Stimulated activated CD4-positive, alpha-beta T cell treated with anti-CD3 and anti-CD28 coated beads, TNF-alpha, amount 100 ng/mL, for 48 hours (primary cell): ENCODE data around the gene EML6.

Experiments
- DNase-seq, 3 donors: peaks; one replicate each; pipeline ENCODE4 v3.0.0-alpha.2; 2020; ENCODE audit warnings: low read depth in 3 of 3

EML6 gene

DNA sequence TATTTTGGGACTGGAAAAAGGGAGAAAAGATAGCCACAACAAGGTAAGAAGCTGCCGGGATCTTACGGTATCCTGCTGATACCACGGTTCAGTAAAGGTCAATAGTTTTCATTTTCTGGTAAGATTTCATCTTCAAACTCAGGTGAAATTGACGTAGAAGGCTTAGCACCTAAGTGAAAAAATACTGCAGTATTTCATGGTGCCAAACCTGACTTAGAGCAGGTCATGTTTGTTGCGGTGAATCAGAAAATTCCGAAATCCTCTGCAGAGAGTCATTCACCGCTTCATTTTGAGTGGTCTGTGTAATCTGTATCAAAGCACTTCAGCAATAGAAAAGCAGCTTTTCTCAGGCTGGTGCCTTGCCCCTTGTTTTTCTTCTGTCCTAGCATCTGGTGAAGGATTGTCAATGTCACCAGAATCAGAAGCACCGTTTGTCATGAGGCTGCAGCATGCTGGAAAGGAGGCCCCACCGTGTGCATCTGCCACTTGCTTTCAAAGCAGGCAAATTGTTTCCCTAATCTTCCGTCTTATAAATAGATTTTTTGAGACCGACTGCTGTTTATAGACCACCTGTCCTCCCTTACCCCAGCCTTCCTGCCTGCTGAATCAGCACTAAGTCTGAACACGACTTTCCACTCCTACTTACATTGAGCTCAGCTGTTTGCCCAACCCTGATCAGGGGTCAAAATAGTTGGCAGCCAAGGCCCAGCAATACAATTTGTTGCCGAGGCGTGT lies 156.3 kb downstream of the EML6 start:
- DNase-seq: no peak

DNA sequence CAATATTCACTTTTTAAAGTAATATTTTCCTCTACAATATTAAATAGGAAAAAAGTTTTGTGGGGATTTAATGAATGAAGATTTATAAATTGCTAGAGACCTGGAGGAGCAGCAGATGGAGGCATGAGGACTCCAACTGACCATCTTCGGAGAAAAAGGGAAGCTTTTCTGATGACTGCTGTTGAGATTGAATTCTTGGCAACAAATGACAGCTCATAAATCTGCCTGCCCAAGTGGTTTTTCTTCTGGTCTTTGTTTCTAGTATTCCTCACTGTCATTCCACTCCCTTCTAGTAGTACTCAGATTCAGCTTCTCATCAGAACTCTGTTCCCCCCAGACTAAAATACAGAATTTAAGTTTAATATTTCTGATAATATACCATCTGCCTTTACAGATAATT lies 157.0 kb downstream of the EML6 start:
- DNase-seq: no peak

DNA sequence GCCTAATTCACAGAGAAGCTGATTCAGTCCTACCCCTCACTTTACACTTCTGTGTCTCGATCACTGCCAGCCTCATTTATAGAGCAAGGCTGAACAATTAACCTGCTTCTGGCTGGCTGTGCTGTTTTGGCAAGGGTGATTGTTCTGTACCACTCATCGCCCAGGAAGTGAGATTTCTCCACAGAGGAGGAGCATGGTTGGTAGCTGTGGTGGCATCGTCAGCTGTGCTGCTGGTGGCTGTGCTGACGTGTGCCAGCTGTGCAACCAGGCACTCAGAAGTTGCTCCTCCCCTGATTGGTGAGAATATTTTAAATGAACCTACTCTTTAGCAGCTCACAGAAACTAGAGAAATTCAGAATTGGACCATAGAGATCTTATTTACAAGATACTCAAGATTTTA lies 158.3 kb downstream of the EML6 start:
- no peak for DNase-seq

DNA sequence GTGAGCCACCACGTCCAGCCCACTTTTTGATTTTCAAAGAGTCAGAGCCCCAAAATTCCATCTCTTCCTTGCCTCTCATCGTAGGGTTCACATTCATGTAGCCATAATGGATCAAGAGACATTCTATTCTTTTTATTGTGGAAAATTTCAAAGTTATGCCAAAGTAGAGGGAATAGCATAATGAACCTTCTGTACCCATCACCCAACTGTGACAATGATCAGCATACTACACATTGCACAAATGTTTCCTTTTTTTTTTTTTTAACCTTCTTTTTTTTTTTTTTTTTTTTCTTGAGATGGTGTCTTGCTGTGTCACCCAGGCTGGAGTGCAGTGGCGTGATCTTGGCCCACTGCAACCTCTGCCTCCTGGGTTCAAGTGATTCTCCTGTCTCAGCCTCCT lies 162.4 kb downstream of the EML6 start:
- DNase-seq: no peak

DNA sequence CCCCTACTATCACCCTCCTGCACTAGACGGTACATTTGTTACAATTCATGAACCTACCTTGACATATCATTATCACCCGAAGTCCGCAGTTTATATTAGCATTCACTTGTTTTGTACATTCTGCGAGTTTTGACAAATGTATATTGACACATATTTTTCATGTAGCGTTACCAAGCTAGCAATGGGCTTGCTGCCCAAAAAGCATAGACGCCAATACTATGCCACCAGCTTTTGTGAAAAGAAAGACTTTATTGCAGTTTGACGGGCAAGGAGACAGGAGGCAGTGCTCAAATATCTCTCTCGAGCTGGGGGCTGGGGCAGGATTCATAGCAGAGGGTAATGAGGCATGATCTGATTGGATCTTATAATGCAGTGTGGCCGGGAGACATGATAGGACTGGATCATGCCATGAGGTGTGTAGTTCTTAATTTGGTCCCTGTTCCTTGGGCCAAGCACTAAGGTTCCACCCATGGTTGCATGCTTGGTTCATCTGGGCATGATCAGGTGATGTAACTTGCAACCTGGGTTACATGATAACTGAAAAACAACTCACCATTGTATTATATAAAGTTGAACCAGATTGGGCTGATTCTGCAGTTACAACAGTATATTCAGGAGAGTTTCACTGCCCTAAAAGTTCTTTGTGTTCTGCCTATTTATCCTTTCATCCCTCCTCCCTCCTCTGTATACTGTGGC lies 164.5 kb downstream of the EML6 start:
- DNase-seq: no peak

DNA sequence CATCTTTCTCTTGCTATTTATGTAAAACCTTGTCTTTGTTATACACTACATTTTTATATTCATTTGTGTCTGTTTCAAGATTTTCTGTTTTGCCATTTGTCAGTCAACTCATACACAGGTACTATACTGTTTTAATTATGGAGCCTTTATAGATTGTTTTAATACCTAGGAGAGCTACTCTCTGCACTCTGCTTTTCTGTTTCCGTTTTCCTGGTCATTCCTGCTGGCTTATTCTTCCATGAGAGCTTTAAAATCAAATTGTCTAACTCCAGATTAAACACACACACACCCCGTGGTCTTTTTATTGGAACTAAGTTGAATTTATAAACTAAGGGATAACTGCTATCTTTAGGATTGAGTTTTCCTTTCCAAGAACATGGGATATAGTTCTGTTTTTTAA lies 165.6 kb downstream of the EML6 start:
- DNase-seq: no peak

DNA sequence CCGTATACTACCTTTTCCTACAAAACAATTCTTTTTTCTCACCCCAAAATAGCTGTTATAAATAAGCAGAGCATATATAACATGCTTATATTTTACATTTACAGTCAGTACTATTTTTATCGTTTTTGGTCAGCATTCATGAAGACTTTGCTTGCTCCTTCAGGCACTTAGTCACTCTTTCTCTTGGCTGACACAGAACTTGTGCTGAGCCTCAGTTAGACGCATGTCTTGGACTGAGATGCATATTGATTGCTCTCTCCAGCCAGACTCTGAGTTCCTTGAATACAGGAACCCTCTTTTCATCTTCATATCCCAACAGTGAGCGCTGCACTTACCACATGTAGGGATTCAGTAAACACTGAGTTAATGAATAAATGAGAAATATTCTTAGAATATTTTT lies 168.4 kb downstream of the EML6 start:
- no peak for DNase-seq

DNA sequence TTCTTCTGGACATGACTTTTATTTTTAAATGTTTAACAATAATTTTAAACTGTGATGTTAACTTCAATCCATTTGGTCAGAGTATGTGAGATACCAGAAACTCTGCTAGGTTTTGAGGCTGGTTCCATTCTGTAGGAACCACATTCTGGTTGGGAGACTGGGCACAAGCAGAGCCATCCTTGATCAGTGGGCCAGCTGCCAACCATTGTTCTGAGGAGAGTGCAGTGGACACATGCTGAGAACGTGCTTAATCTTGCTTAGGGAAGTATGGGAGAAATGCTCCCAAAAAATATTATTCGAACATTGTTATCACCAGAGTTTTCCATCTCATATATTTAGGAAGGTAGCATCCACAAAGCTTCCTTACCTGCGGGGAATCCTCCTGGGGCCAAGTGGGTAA lies 171.0 kb downstream of the EML6 start:
- DNase-seq: no peak

DNA sequence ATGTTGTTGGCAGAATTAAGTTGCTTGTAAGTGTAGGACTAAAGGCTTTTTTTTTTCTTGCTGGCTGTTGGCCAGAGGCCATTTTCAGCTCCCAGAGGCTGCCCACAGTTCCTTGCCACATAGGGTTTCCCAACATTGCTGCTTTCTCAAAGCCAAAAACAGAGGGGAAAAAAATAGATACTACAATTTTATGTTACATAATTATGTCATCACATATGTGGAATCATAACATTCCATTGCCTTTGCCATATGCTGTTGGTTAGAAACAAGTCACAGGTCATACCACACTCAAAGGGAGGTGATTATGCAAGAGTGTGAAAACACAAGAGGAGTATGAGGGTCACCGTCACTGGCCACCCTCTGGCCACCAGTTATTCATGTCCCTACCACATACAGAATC lies 172.3 kb downstream of the EML6 start:
- DNase-seq: no peak

DNA sequence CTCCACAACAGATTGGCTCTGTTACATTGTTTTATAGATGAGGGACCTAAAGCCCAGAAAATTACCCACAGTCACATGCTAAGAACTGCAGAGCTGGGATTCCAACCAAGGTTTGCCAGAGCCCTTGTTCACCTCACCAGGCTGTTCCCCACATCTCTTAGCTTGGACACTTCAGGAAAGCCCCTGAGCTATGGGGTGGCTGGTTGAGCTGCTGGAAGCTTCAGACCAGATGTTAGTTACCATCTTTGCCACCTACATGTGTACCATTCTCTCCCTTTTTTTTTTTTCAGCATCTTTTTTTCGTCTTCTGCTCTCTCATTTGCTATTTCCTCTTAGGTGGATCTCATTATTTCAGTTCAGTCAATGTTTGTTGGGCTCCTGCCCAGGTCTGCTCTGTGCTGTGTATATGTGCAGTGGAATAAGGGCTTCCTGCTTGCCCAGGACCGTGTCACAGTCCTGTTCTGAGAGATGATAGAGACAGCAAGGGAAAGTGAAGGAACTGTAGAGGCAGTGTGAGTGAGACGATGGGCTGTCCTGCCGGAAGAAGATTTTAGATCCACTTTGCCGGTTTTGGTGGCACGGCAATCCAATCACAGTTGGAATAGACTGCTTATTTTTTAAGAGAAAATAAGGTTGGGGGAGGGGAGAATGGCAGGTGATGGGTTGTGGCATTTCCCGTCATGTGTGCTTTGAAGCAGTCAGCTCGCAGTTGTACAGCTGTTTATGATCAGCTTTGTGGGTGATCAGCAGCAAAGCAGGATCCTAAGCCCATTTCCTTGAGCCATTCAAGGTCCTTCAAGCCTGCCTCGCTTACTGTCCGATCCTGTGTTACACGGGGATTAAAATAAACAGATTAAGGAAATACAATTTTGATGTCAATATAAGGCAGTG lies 174.2 kb downstream of the EML6 start:
- DNase-seq: peak in 1 of 3 donors; percentile 11

DNA sequence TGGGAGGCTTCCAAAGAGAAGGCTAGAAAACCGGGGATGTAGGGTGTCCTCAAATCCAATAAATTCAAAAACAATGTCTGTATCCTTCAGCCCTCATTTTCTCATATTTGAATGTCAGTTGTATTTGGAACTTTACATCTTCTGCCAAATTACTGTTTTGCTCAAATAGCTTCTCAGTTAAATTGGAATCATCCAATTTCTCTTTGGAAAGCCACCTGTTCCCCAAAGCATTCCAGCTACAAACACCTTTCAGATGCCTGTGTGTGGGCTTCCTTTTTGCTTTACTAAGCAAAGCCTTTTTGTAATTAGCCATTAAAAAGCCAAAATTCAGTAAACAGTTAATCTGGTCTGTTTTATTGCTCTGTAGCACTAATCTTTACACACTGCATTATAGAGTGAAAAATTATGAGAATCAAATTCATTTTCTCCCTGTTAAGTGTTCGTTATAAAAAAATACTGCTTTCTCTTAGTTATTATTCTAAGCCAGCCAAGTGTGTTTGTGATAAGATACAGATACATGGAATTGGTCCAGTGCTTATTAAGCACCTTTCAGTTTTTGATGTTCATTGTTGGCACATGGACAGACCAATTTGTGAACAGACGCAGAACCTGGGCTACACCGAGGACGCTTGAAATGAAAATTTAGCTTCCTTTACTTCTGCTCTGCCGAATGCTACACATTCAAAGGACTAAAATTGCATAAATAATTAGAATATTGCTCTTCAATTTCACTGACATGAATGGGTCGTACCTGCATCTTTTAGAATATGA lies 175.2 kb downstream of the EML6 start:
- DNase-seq: no peak

DNA sequence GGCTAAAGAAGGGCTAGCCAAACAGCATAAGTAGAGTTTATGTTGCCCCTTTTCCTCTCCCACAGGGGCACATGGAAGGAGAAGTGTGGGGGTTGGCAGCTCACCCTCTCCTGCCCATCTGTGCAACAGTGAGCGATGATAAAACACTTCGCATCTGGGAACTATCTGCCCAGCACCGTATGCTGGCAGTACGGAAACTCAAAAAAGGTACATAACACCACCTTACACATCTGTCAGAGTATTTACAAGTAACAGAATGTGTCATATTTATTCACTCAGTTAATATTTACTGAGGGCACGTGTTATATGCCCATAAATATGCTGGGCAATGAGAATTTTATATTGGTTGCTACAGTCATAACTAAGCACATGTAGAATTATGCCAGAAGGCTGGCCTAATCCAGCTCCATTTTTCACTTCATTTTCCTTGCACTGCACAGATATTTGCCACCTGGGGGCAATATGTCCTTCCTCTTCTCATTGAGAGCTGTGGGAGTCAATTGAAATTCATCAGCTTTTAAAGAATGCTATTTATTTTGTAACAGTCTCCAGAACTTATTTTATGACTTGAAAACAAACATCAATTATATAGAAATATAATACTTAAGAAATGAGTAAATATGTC lies 176.2 kb downstream of the EML6 start:
- DNase-seq: no peak

DNA sequence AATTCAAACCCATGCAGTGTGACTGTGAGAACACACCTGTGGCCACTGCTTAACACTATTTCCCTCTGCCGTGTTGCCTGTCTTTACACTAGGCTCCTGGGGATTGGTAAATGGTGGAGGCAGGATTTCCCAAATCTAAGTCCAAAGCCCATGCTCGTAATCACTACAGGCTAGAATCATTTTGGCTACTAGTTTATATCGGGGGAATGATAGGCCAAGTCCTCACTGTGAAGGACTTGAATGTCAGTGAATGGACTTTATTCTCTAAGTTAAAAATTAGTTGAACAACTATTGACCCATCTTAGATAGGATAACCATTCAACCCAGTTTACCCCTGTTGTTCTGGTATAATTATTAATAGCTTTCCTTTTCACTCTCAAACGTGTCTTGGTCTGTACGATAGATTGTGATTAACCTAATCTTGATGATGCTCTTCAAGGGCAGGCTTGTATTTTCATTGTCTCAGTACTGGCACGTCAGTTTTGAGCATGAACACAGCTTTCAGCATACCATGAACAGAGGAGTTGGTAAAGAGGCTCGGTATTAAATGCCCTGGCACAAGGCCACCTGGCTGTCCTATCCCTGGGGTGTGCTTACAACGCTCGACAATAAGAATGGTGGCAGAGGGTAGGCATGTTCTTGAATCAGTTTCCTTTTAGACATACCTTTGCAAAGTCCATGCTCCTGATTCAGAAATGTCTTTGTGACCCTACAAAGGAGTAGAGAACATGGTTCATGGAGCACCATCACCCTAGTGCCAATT lies 177.9 kb downstream of the EML6 start:
- no peak for DNase-seq

DNA sequence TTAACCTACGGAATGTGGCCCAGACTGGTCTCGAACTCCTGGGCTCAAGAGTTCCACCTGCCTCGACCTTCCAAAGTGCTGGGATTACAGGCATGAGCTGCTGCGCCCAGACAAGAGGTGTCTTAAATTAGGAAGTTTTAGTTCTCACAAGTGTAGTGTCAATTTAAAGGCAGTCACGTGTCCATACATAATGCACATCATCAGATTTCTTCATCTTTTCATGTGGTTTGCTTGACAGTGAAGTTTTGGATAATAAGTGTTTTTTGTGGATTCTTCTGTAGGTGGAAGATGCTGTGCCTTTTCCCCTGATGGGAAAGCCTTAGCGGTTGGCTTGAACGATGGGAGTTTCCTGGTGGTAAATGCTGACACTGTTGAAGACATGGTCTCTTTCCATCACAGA lies 179.3 kb downstream of the EML6 start:
- DNase-seq: no peak

DNA sequence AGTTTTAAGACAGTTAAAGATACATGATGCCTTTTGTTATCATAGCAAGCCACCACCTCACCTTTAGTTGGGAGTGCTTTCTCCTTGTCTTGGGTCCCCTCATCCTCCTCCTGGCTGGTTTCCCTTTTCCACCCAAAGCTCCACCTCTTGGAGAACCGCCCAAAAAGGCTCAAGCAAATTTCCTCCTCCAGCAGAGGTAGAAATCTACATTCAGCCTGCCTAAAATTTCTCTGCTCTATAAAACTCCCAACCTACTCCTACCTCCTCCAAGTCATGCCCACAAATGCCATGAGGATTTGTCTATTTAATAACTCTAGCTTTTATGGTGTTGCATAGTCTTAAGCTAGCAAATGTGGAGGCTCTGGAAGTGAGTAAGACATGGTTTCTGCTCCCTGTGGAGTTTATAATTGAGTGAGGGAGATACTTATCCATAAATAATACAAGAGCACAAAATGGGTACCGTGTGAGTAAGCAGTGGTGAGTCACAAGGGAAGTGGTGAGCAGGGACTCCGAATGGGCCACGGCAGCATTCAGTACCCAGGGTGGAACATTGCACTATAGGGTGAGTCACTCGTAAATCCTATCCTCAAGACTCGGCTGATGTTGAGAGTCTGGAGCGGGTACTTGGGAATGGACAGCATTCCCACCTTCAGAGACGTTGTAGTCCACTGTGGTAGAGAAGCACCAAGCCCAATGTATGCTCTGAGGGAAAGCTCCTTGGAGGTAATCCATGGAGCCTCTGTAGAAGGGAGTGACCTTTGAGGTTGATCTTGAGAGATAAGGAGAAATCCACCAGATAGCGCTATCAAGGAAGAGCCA lies 180.5 kb downstream of the EML6 start:
- peak; percentile 31 to 59 (median 49) for DNase-seq

DNA sequence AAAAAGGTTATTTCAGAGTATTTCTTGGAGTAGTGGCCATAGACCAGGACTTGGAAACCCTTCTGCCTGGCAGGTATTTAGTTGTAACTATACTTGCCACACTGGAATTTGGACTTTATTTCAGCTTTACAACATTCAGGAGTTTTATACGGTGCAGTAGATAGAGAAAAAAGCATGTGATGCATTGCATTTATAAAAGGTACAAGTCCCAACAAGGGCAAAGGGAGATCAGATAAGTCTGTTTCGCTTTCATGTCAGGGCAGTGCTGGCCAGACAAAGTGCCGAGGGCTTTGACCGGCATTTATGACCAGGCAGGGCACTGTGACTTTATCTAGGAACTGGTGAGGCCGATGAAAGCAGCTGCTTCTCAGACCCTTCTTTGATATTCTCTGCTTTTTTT lies 181.4 kb downstream of the EML6 start:
- no peak for DNase-seq

DNA sequence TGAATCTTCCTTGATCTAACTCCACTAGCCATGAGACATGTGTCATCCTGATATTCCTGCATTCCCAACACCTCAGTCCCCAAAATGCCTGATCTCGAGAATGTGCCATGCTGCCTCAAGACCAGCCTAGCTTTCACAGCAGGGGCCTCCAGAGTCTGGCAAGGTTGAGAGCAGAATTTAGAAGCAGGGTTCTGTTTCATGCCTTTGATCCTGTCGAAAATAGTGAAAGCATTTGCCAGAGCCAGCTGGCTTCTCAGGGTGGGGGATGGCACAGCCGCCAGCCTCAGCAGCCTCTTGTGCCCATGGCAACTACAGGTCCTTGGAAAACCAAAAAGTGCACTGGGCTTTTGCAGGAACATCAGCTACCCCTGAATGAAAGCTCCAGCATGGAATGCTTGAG lies 183.3 kb downstream of the EML6 start:
- DNase-seq: no peak

DNA sequence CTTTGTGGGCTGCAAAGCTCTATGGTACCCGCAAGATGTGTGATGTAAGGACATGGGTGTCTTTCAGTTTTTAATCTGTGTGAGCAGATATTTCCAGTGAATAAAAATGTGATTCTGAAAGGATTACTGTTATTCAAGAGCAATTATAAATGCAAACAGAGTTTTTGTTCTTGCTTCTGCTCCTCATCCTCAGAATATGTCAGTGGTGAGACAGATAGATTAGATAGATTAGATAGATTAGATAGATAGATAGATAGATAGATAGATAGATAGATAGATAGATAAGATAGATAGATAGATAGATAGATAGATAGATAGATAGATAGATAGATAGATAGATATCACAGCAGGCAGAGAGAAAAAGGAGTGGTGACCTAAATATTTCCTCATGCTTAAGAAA lies 184.2 kb downstream of the EML6 start:
- DNase-seq: no peak

DNA sequence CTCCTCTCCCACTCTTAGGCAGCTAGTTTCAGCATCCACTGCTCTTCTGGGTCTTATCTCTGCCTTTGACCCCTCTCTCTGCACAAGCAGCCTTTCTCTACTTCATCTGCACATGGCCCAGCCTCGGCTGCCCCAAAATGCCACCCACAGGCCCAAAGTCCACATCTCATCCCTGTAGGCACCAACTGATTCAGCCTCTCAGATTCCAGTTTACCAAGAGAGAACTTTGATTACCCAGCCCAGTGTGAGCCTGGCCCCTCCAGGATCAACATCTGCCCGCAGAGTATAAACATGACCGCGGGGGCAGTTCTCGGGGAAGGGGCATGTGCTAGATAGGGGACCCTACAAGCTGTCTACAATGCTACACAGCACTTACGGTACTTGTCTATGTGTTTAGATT lies 185.1 kb downstream of the EML6 start:
- no peak for DNase-seq

DNA sequence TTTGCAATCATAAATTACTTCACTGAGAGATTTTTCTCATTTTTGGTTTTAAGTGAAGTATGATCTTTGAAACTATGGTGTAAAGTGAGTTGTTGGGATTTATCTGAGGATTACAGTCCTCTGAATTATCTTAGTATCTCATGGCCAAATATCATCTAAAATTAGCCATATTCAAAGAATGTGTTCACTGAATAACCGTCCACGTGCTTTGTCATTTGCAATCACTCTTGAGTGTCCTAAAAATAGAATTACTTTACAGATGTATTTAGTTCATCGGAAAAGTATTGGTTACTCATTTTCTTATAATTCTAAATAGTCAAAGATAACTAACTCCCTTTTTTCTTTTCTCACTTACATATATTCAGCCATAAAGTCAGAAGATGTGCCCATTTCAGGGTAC lies 185.5 kb downstream of the EML6 start:
- no peak for DNase-seq
